Effector memory CD4-positive, alpha-beta T cell (primary cell): ENCODE data around the gene KIF26B.

Experiments
- DNase-seq, 3 donors: peaks; one replicate each; pipeline ENCODE4 v3.0.0-alpha.2; 2020
- H3K27ac ChIP-seq: 2 replicates; pipeline ENCODE4 v1.7.0; 2013; ENCODE audit warnings: mild to moderate bottlenecking, low read length, moderate library complexity; ENCODE audit not compliant: insufficient read depth, poor library complexity, severe bottlenecking
- H3K27me3 ChIP-seq: replicated peaks from 2 replicates; pipeline ENCODE4 v1.7.0; 2013; ENCODE audit warnings: mild to moderate bottlenecking, low read length; ENCODE audit not compliant: insufficient read depth, control insufficient read depth, poor library complexity, severe bottlenecking
- H3K36me3 ChIP-seq: 2 replicates; pipeline ENCODE4 v1.7.0; 2013; ENCODE audit warnings: mild to moderate bottlenecking, low read length, moderate library complexity; ENCODE audit not compliant: control insufficient read depth, insufficient read depth
- H3K4me1 ChIP-seq: 2 replicates; pipeline ENCODE4 v1.7.0; 2013; ENCODE audit warnings: low read length, mild to moderate bottlenecking; ENCODE audit not compliant: control insufficient read depth, insufficient read depth, poor library complexity, severe bottlenecking
- H3K4me3 ChIP-seq: 2 replicates; pipeline ENCODE4 v1.7.0; 2013; ENCODE audit warnings: low read length, low read depth, mild to moderate bottlenecking; ENCODE audit not compliant: insufficient read depth, poor library complexity, severe bottlenecking
- H3K9me3 ChIP-seq: 2 replicates; pipeline ENCODE4 v1.7.0; 2013; ENCODE audit warnings: mild to moderate bottlenecking, low read length, moderate library complexity; ENCODE audit not compliant: control insufficient read depth

The KIF26B gene

DNA sequence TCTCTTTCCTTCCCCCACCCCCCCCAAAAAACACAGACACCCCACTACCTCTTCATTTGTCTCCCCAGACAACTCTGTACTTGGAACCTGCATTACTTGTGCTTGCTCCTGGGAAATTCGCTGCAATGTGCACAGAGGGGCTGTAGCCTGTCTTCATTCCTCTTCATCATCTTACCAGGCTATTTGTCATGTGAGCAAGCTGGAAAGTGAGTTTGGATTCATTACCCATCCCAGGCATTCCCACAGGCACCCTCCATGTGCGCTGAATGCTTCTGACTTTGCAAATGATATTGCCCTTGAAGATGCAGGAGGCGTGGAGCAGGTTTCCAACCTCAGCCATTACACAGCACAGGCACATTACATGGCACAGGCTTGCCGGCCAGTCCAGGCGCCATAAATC is 494.9 kb downstream of the KIF26B start:
- H3K4me3 ChIP-seq, result no peak overlapping the region
- DNase-seq, result no peak
- H3K27me3 ChIP-seq, result no peaks in the 10 kb centered on the region
- no peaks in the 10 kb centered on the region for H3K9me3 ChIP-seq
- no peaks in the 10 kb centered on the region for H3K4me1 ChIP-seq
- no peaks in the 10 kb centered on the region for H3K36me3 ChIP-seq
- no peak overlapping the region for H3K27ac ChIP-seq

DNA sequence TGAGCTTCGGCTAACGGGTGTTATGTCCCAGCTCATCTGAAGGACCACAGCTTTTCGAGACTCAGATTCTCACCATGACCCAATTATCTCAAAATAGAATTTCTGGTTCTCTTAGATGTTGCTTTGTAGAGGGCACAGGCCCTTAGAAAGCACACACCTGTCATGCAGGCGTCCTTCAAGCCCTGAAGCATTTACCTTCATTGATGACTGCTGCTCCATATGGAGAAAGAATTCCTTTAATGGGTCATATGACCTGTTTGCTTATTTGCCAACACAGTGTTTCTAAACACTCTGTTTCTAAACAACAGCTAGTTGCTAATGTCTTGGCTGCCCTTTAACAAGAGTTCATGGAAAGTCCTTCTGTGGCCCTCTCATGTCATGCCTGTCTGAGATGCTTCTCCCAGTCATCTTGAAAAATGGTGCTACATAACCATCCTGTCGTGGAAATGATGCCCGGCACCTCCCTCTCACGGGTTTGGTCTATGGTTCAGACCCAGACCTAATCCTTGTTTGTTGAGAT is 495.7 kb downstream of the KIF26B start:
- no peak overlapping the region for H3K27ac ChIP-seq
- H3K4me3 ChIP-seq, result no peak overlapping the region
- H3K36me3 ChIP-seq, result no peaks in the 10 kb centered on the region
- H3K4me1 ChIP-seq, result no peaks in the 10 kb centered on the region
- no peaks in the 10 kb centered on the region for H3K9me3 ChIP-seq
- DNase-seq, result no peak
- no peaks in the 10 kb centered on the region for H3K27me3 ChIP-seq

DNA sequence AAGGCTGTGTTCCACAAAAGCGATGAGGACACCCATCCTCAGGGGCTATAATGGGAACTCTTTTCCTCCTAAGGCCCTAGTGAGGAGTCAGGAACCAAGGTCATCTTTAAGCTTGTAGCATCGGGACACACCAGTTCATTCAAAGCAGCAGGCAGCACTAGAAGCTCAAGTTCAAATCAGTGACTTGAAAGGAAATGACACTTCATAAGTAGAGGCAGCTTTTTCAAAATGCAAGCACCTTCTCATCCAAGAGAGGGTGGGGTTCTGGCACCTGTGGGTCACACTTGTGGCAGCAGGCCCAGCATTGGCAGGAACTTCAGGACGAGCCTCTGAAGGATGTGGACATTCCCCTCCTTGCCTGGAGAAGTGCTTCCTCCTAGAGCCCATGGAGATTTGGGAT is 496.3 kb downstream of the KIF26B start:
- Histone ChIP-seq H3K36me3 (no peaks in the 10 kb centered on the region), H3K4me1 (no peaks in the 10 kb centered on the region), H3K27me3 (no peaks in the 10 kb centered on the region), H3K27ac (no peak overlapping the region), H3K9me3 (no peaks in the 10 kb centered on the region), H3K4me3 (no peak overlapping the region)
- no peak for DNase-seq

DNA sequence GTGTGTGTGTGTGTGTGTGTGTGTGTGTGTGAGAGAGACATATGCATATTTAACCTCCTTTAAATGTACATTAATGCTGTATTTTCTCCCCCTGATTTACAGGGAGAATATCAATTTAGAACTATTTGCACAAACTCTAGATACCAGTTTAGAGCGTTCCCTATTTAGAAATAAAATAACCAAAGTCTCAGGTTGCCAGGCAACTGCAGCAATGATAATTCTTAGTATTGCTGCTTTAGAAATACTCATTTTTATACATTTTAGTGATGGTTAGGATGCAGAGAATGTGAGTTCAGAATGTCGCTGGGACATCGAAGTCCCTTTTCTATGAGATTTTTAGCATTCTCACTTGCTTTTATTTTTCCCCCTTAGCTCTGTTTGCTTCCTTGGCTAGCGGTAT is 497.3 kb downstream of the KIF26B start:
- H3K27ac ChIP-seq, result no peak overlapping the region
- no peaks in the 10 kb centered on the region for H3K36me3 ChIP-seq
- H3K4me1 ChIP-seq, result no peaks in the 10 kb centered on the region
- DNase-seq, result no peak
- H3K9me3 ChIP-seq, result no peaks in the 10 kb centered on the region
- H3K4me3 ChIP-seq, result no peak overlapping the region
- no peaks in the 10 kb centered on the region for H3K27me3 ChIP-seq

DNA sequence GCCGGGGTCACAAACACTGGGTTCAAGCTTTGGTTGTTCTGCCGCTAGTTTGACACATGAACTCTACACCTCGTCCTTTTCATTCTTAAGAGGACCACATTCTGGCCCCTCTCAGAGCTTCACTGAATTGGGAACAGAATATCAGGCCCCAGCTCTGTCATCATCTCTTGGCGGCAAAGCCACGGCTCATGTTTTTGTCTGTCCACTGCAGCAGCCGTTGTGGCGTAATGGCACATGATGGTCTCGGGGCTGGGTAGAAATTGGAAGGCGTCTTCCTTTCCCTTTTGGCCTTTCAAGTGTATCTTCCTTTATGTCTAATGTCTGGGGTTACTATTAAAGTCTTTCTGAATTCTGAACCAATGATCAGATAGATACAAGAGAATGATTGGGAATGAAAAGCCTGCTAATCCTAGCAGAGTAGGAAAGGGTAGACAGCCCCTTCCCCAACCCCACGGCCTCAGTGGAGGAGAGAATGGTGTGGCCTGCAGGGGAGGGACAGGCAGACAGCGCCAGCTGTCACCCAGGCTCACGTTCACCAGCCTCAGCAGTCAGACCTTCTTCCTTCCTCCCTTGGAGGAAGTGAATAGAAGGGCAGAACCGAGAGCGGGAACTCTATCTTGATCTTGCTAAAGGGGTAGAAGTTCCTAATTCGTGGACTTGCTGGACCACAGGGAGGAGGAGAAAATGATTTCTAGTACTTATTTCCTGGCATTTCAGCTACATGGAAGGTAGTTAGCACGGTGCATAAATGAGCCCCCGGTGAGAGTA is 498.1 kb downstream of the KIF26B start:
- no peak for DNase-seq
- Histone ChIP-seq H3K27ac (no peak overlapping the region), H3K9me3 (no peaks in the 10 kb centered on the region), H3K27me3 (no peaks in the 10 kb centered on the region), H3K4me3 (no peak overlapping the region), H3K36me3 (no peaks in the 10 kb centered on the region), H3K4me1 (no peaks in the 10 kb centered on the region)

DNA sequence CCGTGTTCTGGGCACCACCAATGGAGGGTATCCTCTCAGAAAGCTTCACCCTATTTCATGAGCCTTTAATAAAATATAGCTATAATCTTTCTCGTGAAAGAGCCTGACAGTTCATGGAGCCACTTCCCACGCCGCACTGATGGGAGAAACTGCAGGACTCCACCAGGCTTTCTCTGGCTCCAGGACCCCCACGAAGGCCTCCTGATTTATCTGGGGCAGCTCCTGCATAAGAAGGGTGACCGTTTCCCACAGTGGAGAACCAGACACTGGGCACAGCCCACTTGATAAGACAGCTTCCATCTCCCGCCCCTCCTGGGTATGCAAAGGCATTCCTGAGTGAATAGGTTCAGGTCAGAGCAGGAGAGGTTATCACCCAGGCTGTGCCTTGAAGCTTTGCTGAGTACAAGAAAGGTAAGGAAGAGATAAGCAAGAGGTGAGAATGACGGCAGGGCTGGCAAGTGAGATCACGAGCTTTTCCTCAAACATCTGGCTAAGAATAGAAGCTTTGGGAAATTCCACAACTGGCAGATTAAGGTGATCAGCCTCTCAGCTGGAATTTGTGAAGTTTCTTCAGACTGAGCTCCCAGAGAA is 499.8 kb downstream of the KIF26B start:
- Histone ChIP-seq H3K27me3 (no peaks in the 10 kb centered on the region), H3K9me3 (no peaks in the 10 kb centered on the region), H3K4me3 (no peak overlapping the region), H3K27ac (no peak overlapping the region), H3K36me3 (no peaks in the 10 kb centered on the region), H3K4me1 (no peaks in the 10 kb centered on the region)
- DNase-seq, result no peak

DNA sequence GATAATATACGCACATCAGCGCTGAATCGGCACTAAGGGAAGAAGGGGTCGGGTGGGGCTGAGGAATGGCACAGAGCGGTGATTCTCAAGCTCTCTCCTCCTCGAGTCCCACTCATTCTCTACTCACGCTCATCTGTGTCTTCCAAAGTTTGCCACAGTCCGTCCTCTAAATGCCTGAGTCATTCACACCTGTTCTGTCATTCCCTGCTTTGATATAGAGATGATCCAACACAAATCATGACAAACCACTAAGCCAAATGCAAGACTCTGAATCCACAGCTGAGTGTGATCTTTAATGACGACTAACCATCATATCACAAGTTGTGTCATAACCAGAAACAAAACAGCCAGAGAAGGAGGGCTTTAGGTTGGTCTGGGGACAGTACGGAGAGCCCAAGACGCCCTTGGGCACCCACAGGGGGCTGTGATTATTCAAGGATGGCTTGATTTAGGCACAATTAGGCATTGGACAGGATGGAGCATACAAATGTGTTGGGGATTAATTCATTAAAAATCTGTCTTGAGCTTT is 501.5 kb downstream of the KIF26B start:
- no peak overlapping the region for H3K27ac ChIP-seq
- no peaks in the 10 kb centered on the region for H3K9me3 ChIP-seq
- no peak overlapping the region for H3K4me3 ChIP-seq
- no peaks in the 10 kb centered on the region for H3K27me3 ChIP-seq
- DNase-seq, result no peak
- H3K4me1 ChIP-seq, result no peaks in the 10 kb centered on the region
- no peaks in the 10 kb centered on the region for H3K36me3 ChIP-seq

DNA sequence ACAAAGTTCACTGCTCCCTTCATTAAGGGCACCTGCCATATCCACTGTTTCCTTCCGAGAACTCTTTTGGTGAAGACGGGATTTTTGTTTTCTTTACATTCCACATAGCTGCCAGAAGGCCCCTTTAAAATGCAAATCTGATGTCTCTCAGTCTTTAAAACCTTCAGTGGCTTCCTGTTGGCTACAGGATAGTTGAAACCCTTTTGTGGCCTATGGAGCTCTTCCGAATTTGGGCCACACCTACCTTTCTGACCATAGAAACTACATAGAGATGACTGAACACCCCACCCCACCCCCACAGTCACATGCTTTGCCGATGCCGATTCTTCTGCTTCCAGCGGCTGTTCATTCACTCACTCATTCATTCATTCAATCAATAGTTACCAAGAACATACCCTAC is 502.6 kb downstream of the KIF26B start:
- Histone ChIP-seq H3K36me3 (no peaks in the 10 kb centered on the region), H3K9me3 (no peaks in the 10 kb centered on the region), H3K27ac (no peak overlapping the region), H3K27me3 (no peaks in the 10 kb centered on the region), H3K4me3 (no peak overlapping the region), H3K4me1 (no peaks in the 10 kb centered on the region)
- DNase-seq, result no peak

DNA sequence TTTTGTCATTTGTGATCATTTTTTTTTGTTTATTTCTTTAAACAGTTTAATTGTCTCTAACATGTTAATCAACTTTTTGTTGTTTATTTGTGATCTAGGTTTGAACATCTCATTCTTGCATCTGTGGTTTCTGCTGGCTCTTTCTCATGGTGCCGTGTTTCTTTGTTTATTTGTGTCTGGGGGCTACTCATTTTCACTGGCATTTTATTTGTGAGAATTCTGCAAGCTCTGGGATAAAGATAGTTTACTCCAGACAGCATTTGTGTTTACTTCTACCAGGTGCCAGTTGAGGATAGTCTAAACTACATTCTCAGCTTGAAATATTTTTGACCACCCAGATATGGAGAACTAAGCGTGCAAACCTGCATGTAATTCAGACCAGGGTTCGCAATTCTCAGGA is 508.6 kb downstream of the KIF26B start:
- DNase-seq, result no peak
- Histone ChIP-seq H3K4me1 (no peaks in the 10 kb centered on the region), H3K36me3 (no peaks in the 10 kb centered on the region), H3K9me3 (no peaks in the 10 kb centered on the region), H3K27me3 (no peaks in the 10 kb centered on the region), H3K4me3 (no peak overlapping the region), H3K27ac (no peak overlapping the region)

DNA sequence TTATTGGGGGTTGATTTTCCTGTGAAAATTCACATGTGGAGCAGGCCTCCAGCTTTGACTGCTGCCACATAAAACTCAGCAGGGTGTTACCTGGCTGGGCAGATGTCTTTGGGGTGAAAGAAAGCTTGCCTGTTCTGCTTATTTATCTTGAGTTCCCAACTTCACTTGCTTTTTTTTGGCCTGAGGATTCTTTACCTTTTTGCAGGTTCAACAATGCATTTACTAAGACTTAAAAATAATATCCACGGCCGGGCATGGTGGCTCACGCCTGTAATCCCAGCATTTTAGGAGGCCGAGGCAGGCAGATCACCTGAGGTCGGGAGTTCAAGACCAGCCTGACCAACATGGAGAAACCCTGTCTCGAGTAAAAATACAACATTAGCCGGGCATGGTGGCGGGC is 509.1 kb downstream of the KIF26B start:
- no peaks in the 10 kb centered on the region for H3K27me3 ChIP-seq
- no peaks in the 10 kb centered on the region for H3K4me1 ChIP-seq
- DNase-seq, result no peak
- no peaks in the 10 kb centered on the region for H3K9me3 ChIP-seq
- no peak overlapping the region for H3K4me3 ChIP-seq
- H3K36me3 ChIP-seq, result no peaks in the 10 kb centered on the region
- H3K27ac ChIP-seq, result no peak overlapping the region
